Panc1 (cell line): ENCODE measurements around the gene GFRA1. TPM values are rescaled to one million over a fixed set of nuclear protein-coding genes. Genes with fewer than 3 reads are reported as not detected.

ENCODE experiments used
- ATAC-seq: fragments of 200-7000 bp; cut with Tn5 transposase; 2 replicates; pipeline ENCODE4 v1.9.1; 2020; ENCODE audit warnings: mild to moderate bottlenecking, moderate library complexity
- BruUV-seq: library from RNA; stranded (reverse); fragments of 400-500 nt; replicated peaks from 2 replicates; lab custom pipeline; 2021; lab: Mats Ljungman, UMichigan
- CTCF ChIA-PET: fragments of 300-600 bp; sonication (Branson Sonifier 250); formaldehyde crosslinking; loops from one replicate; lab custom pipeline; 2022; ENCODE audit warnings: antibody characterized with exemption; lab: Charles Lee
- POLR2A ChIA-PET: fragments of 300-600 bp; sonication (Branson Sonifier 250); formaldehyde crosslinking; loops from one replicate; lab custom pipeline; 2022; ENCODE audit warnings: antibody characterized with exemption; lab: Charles Lee
- DNase-seq: peaks from one replicate; pipeline ENCODE4 v3.0.0-alpha.2; 2010; ENCODE audit warnings: low read depth, low spot score
- H3K27ac ChIP-seq: 2 replicates; pipeline ENCODE4 v1.5.1; 2011; ENCODE audit warnings: mild to moderate bottlenecking, low read length, inconsistent platforms
- H3K27me3 ChIP-seq: fragments of 200-500 bp; sonication (Bioruptor generic); 2 replicates; pipeline ENCODE4 v1.6.0; 2014; ENCODE audit warnings: low read length, inconsistent platforms; ENCODE audit not compliant: control insufficient read depth, insufficient read depth
- H3K36me3 ChIP-seq: fragments of 200-500 bp; sonication (Bioruptor generic); 2 replicates; pipeline ENCODE4 v1.5.1; 2014; ENCODE audit warnings: inconsistent platforms, mild to moderate bottlenecking, low read length, moderate library complexity; ENCODE audit not compliant: control insufficient read depth, insufficient read depth
- H3K4me1 ChIP-seq: 2 replicates; pipeline ENCODE4 v1.5.1; 2011; ENCODE audit warnings: inconsistent platforms, mild to moderate bottlenecking, low read length, moderate library complexity; ENCODE audit not compliant: control insufficient read depth, insufficient read depth
- H3K4me3 ChIP-seq, 2 experiments: 2 replicates each; pipeline ENCODE4 v1.5.1; 2011 to 2012; ENCODE audit warnings: low read depth in 2 of 2, low read length in 2 of 2, mild to moderate bottlenecking in 2 of 2, inconsistent platforms in 1 of 2, moderate library complexity in 1 of 2
- H3K9me3 ChIP-seq: fragments of 200-500 bp; sonication (Bioruptor generic); 2 replicates; pipeline ENCODE4 v1.5.1; 2014; ENCODE audit warnings: low read depth, mild to moderate bottlenecking, inconsistent platforms, low read length, moderate library complexity; ENCODE audit not compliant: control insufficient read depth, insufficient read depth
- POLR2AphosphoS5 ChIP-seq: IDR thresholded peaks from 2 replicates; pipeline ENCODE4 v1.6.1; 2012; ENCODE audit warnings: mild to moderate bottlenecking, low read depth, low read length, moderate library complexity
- REST ChIP-seq, 2 experiments: IDR thresholded peaks; 2 replicates each; pipeline ENCODE4 v1.6.1; 2011 to 2012; ENCODE audit warnings: low read depth in 2 of 2, control low read depth in 1 of 2, low read length in 1 of 2, mild to moderate bottlenecking in 1 of 2, moderate library complexity in 1 of 2; ENCODE audit not compliant: insufficient read depth in 1 of 2
- SIN3A ChIP-seq: IDR thresholded peaks from 2 replicates; pipeline ENCODE4 v1.6.1; 2012; ENCODE audit warnings: low read depth, mild to moderate bottlenecking, low read length, moderate library complexity, borderline replicate concordance; ENCODE audit not compliant: insufficient read depth
- TCF7L2 ChIP-seq: IDR thresholded peaks from 2 replicates; pipeline ENCODE4 v1.6.1; 2011; ENCODE audit warnings: mild to moderate bottlenecking, low read depth, low read length, inconsistent platforms
- in situ Hi-C: cut with HindIII; loops from 2 replicates; pipeline ENCODE4 v1.10.0; 2016; ENCODE audit warnings: low sequenced_read_pairs, low pct_unique_long_range_greater_than_20kb
- intact Hi-C: fragments of 100-400 bp; cut with micrococcal nuclease; formaldehyde crosslinking; loops from one replicate; pipeline ENCODE4 v1.10.0; 2022; ENCODE audit not compliant: unreplicated experiment
- total RNA-seq: library from RNA; stranded (reverse); gene quantifications from one replicate; pipeline ENCODE4 v1.2.1, GENCODE V29; 2021; ENCODE audit not compliant: unreplicated experiment
- TF ChIP-seq, protein P1 (sequence below): fragments of 450-650 bp; IDR thresholded peaks from 2 replicates; pipeline ENCODE4 v1.5.1; 2017; ENCODE audit warnings: mild to moderate bottlenecking

The GFRA1 gene
- total RNA-seq, 1 experiment from 2014 or later = 0.10 TPM

- Histone ChIP-seq H3K4me3 (no peak overlapping the region), H3K9me3 (no peaks in the 10 kb centered on the region), H3K36me3 (no peaks in the 10 kb centered on the region), H3K27me3 (no peaks in the 10 kb centered on the region), H3K27ac (no peak overlapping the region), H3K4me1 (no peaks in the 10 kb centered on the region)
- ChIA-PET POLR2A (no interaction called here), CTCF (no interaction called here)
- DNase-seq (no peak), ATAC-seq (no peak)
- no TSS peak for BruUV-seq
- in situ Hi-C loops = no loop called here
- TF ChIP-seq, protein P1, sequence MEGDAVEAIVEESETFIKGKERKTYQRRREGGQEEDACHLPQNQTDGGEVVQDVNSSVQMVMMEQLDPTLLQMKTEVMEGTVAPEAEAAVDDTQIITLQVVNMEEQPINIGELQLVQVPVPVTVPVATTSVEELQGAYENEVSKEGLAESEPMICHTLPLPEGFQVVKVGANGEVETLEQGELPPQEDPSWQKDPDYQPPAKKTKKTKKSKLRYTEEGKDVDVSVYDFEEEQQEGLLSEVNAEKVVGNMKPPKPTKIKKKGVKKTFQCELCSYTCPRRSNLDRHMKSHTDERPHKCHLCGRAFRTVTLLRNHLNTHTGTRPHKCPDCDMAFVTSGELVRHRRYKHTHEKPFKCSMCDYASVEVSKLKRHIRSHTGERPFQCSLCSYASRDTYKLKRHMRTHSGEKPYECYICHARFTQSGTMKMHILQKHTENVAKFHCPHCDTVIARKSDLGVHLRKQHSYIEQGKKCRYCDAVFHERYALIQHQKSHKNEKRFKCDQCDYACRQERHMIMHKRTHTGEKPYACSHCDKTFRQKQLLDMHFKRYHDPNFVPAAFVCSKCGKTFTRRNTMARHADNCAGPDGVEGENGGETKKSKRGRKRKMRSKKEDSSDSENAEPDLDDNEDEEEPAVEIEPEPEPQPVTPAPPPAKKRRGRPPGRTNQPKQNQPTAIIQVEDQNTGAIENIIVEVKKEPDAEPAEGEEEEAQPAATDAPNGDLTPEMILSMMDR = no peak
- no peak for TF ChIP-seq REST (IDR thresholded peaks at IDR 0.05; ENCODE audit: insufficient read depth in 1 of 2, low read depth in 2 of 2, low read length in 1 of 2)
- TF ChIP-seq POLR2AphosphoS5 = no peak
- no peak for TF ChIP-seq SIN3A
- TF ChIP-seq TCF7L2 = no peak
- intact Hi-C loops = no loop called here
These were observed 52.0 kb downstream of the GFRA1 start for GRCh38 chr10:116221053-116221452.

DNA sequence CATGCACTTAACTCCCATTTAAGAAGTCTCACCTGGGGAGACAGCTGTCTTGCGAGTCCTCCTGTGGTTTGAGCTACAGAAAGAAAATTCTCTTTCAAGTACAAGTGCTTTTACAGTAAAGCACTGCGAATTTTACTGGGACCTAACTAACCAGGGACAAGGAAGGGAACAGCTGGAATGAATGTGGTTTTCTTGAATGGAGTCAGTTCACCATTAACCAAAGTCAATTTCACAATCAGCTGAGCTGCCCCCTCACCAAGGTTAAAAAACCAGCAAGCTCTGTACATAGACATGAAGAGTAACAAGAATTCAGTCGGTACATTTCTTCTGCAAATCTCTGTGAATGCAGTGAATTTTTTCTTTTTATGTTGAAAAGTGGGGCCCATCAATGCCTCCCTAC is 56.3 kb downstream of the GFRA1 start:
- POLR2A ChIA-PET = no interaction called here
- no peak overlapping the region for H3K4me3 ChIP-seq
- BruUV-seq = no TSS peak
- ATAC-seq = no peak
- no peaks in the 10 kb centered on the region for H3K36me3 ChIP-seq
- intact Hi-C loops = no loop called here
- TF ChIP-seq POLR2AphosphoS5 = no peak
- TF ChIP-seq TCF7L2 = no peak
- no peak for TF ChIP-seq SIN3A
- no peak for TF ChIP-seq REST (IDR thresholded peaks at IDR 0.05; ENCODE audit: insufficient read depth in 1 of 2, low read depth in 2 of 2, low read length in 1 of 2)
- TF ChIP-seq, protein P1 = no peak
- H3K27ac ChIP-seq = no peak overlapping the region
- no peak for DNase-seq
- in situ Hi-C loops = no loop called here
- 0 out of 2 replicates have a peak, but pooled peaks cover 2% of the 10 kb centered on the region for H3K27me3 ChIP-seq
- no peaks in the 10 kb centered on the region for H3K4me1 ChIP-seq
- CTCF ChIA-PET = no interaction called here
- H3K9me3 ChIP-seq = no peaks in the 10 kb centered on the region
